Fibroblast of lung (primary cell): ENCODE measurements around the gene PTPRCAP. TPM values are rescaled to one million over a fixed set of nuclear protein-coding genes. Genes with fewer than 3 reads are reported as not detected.
A peak's percentile ranks its signal among the peaks of the same experiment; 100 is the strongest.

Experiments
- DNase-seq, 2 donors: peaks; one replicate each; pipeline versions ENCODE4 v3.0.0 to v3.0.0-alpha.2; 2010; ENCODE audit warnings: low read depth in 2 of 2
- H2AFZ ChIP-seq: 2 replicates; pipeline ENCODE4 v1.5.1; 2012; ENCODE audit warnings: low read length, control low read depth, inconsistent platforms
- H3K27ac ChIP-seq: 2 replicates; pipeline ENCODE4 v1.5.1; 2011; ENCODE audit warnings: low read length, control low read depth; ENCODE audit not compliant: insufficient read depth
- H3K27me3 ChIP-seq: 2 replicates; pipeline ENCODE4 v1.5.1; 2011; ENCODE audit warnings: mild to moderate bottlenecking, low read length; ENCODE audit not compliant: control insufficient read depth, insufficient read depth
- H3K36me3 ChIP-seq: 2 replicates; pipeline ENCODE4 v1.5.1; 2011; ENCODE audit warnings: low read length; ENCODE audit not compliant: control insufficient read depth, insufficient read depth
- H3K4me1 ChIP-seq: 2 replicates; pipeline ENCODE4 v1.5.1; 2011; ENCODE audit warnings: low read length; ENCODE audit not compliant: control insufficient read depth, insufficient read depth; ENCODE audit errors: extremely low read depth
- H3K4me2 ChIP-seq: 2 replicates; pipeline ENCODE4 v1.5.1; 2011; ENCODE audit warnings: low read length, control low read depth; ENCODE audit not compliant: insufficient read depth; ENCODE audit errors: extremely low read depth
- H3K4me3 ChIP-seq, 4 experiments: fragments of 200-600 bp in 1 of 4; sonication (generic) in 1 of 4; replicated peaks in 1 of 4; 2 replicates each; pipeline ENCODE4 v1.5.1; 2011 to 2016; ENCODE audit warnings: low read length in 4 of 4, low read depth in 3 of 4, mild to moderate bottlenecking in 3 of 4, control low read depth in 2 of 4, inconsistent platforms in 1 of 4, mixed read lengths in 1 of 4; ENCODE audit not compliant: insufficient read depth in 1 of 4; ENCODE audit errors: control extremely low read depth in 1 of 4
- H3K79me2 ChIP-seq: 2 replicates; pipeline ENCODE4 v1.5.1; 2012; ENCODE audit warnings: mild to moderate bottlenecking, low read length, inconsistent platforms; ENCODE audit not compliant: control insufficient read depth, insufficient read depth
- H3K9ac ChIP-seq: 2 replicates; pipeline ENCODE4 v1.5.1; 2011; ENCODE audit warnings: mild to moderate bottlenecking, low read length, control low read depth; ENCODE audit not compliant: insufficient read depth
- H3K9me3 ChIP-seq: 2 replicates; pipeline ENCODE4 v1.5.1; 2012; ENCODE audit warnings: low read depth, low read length; ENCODE audit not compliant: control insufficient read depth, insufficient read depth
- H4K20me1 ChIP-seq: 2 replicates; pipeline ENCODE4 v1.5.1; 2011; ENCODE audit warnings: low read length; ENCODE audit not compliant: control insufficient read depth, insufficient read depth; ENCODE audit errors: extremely low read depth
- EZH2 ChIP-seq: IDR thresholded peaks from 2 replicates; pipeline ENCODE4 v1.5.1; 2012; ENCODE audit warnings: low read length, control low read depth, mild to moderate bottlenecking; ENCODE audit errors: missing control alignments
- polyA plus RNA-seq, 2 donors: library from polyadenylated mRNA; depleted of rRNA in 1 of 2; stranded (reverse) in 1 of 2; unstranded in 1 of 2; fragments of >200 nt; gene quantifications; 2 replicates each; pipeline ENCODE4 v1.2.1, GENCODE V29; 2011 to 2012; ENCODE audit warnings: missing spikeins in 1 of 2
- total RNA-seq: library from RNA; depleted of rRNA; stranded (reverse); fragments of >200 nt; gene quantifications from 2 replicates; pipeline ENCODE4 v1.2.1, GENCODE V29; 2014
- TF ChIP-seq, protein P1 (sequence below), 2 donors: IDR thresholded peaks in 1 of 2; conservative IDR thresholded peaks in 1 of 2; 1 replicate in 1 of 2; 2 replicates in 1 of 2; pipeline ENCODE4 v1.5.1; 2011 to 2012; ENCODE audit warnings: low read length in 2 of 2, control low read depth in 1 of 2, inconsistent platforms in 1 of 2, low read depth in 1 of 2, mild to moderate bottlenecking in 1 of 2

PTPRCAP gene
- total and polyA plus RNA-seq, 2 donors (not counting 1 experiment from before 2014, with no cell fraction given) = 0.17 TPM; not detected in 1

DNA sequence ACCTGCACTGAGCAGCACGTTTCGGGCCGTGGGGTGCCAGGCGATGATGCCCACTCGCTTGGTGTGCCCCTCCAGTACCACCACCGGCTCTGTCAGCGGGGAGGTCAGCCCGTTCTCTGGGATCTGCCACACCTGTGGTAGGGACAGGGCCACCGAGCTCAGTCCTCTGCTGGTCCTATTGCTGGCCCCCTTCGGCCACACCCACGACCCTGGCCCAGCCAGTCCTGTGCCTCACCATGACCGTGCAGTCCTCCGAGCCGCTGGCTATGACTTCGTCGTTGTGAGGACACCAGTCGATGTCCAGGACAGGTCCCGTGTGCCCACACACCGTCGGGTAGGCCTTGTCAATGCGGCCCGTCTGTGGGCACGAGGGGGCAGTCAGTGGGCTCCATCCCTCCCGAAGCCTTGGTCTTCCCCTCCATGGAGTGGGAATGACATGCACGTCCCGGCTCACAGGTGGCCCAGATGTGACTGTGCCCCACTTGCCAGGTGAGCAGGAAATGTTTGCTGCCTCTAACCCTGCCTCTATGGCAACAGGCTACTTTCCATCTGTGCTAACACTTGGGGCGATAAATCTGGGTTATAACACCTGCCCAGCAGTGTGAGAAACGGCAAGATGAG lies 4.4 kb upstream of the PTPRCAP start:
- H3K9ac ChIP-seq = peak overlapping the region; percentile 7
- peaks cover 11% of the 10 kb centered on the region for H3K79me2 ChIP-seq
- TF ChIP-seq, protein P1, sequence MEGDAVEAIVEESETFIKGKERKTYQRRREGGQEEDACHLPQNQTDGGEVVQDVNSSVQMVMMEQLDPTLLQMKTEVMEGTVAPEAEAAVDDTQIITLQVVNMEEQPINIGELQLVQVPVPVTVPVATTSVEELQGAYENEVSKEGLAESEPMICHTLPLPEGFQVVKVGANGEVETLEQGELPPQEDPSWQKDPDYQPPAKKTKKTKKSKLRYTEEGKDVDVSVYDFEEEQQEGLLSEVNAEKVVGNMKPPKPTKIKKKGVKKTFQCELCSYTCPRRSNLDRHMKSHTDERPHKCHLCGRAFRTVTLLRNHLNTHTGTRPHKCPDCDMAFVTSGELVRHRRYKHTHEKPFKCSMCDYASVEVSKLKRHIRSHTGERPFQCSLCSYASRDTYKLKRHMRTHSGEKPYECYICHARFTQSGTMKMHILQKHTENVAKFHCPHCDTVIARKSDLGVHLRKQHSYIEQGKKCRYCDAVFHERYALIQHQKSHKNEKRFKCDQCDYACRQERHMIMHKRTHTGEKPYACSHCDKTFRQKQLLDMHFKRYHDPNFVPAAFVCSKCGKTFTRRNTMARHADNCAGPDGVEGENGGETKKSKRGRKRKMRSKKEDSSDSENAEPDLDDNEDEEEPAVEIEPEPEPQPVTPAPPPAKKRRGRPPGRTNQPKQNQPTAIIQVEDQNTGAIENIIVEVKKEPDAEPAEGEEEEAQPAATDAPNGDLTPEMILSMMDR (conservative IDR thresholded peaks at IDR 0.05 in 1 of 2, IDR thresholded peaks at IDR 0.05 in 1 of 2; ENCODE audit: low read depth in 1 of 2, low read length in 2 of 2) = no peak
- TF ChIP-seq EZH2 = no peak
- no peaks in the 10 kb centered on the region for H4K20me1 ChIP-seq
- H3K36me3 ChIP-seq = peaks cover 18% of the 10 kb centered on the region
- H3K4me2 ChIP-seq = peak overlapping the region; percentile 90
- H2AFZ ChIP-seq = no peak overlapping the region
- H3K9me3 ChIP-seq = no peaks in the 10 kb centered on the region
- H3K27ac ChIP-seq = no peak overlapping the region
- DNase-seq = no peak
- no peaks in the 10 kb centered on the region for H3K27me3 ChIP-seq
- peaks cover 3% of the 10 kb centered on the region for H3K4me1 ChIP-seq
- peak overlapping the region in 1 of 4 experiments; percentile 76 for H3K4me3 ChIP-seq

DNA sequence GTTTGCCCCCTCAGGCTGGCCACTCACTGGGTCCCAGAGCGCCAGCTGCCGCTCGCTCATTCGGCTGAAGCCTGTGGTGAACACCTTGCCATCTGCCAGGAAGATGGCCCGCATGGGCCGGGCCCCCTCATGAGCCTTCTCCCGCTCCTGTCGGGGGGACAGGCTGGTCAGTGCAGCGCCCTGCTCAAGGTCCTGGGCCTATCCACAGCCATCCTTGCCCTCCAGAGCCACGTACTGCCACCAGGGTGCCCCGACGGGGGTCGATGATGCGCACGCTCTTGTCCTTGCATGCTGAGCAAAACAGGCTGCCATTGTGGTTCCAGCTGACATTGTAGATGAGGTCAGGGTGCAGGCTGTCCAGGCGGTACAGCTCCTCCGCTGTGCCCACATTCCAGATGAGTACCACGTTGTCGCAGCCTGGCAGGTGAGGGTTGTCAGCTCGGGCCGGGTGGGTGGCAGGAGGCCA lies 3.6 kb upstream of the PTPRCAP start:
- peaks cover 3% of the 10 kb centered on the region for H3K4me1 ChIP-seq
- no peak overlapping the region for H3K27ac ChIP-seq
- H3K4me2 ChIP-seq = no peak overlapping the region
- H2AFZ ChIP-seq = no peak overlapping the region
- H4K20me1 ChIP-seq = no peaks in the 10 kb centered on the region
- H3K9ac ChIP-seq = no peak overlapping the region
- DNase-seq = no peak
- TF ChIP-seq, protein P1 (conservative IDR thresholded peaks at IDR 0.05 in 1 of 2, IDR thresholded peaks at IDR 0.05 in 1 of 2; ENCODE audit: low read depth in 1 of 2, low read length in 2 of 2) = no peak
- no peak for TF ChIP-seq EZH2
- no peak overlapping the region for H3K4me3 ChIP-seq
- H3K36me3 ChIP-seq = peaks cover 19% of the 10 kb centered on the region
- H3K9me3 ChIP-seq = no peaks in the 10 kb centered on the region
- peaks cover 11% of the 10 kb centered on the region for H3K79me2 ChIP-seq
- no peaks in the 10 kb centered on the region for H3K27me3 ChIP-seq

DNA sequence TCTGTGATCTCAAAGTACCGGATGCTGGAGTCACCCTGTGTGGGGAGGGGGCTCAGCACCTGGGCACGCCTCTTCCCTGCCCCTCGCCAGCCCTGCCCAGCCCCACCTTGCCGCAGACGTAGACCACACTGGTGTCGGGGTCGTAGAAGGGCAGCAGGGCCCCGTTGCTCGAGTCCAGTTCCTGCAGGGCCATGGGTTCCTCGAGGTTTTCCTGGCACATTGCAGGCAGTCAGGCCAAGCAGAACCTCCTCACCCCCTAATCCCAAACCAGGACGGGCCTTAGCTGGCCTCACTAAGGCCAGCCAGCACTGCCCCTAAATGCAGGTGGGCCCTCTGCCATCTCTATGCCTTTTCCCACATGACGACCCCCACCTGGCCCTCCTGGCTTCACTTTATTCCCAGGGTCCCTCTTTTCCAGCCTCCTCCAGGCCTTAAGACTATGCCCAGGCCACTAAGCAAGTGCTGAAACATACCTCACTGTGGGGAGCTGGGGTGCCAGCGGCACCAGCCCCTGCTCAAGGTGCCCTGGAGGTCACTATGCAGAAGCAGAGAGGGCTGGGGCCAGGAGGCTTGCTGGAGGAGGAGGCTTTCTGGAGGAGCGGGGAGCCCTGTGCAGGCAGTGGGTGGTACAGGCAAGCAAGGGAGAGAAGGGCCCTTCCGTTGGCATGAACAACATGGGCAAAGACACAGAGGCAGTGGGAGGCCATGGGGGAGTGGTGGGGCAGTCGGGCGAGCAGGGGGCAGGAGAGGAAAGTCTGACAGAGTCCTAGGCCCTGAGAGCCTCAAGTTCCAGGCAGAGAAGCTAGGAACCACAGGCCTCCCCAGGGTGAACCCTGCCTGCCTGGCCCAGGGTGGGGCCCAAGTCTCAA lies 3.0 kb upstream of the PTPRCAP start:
- H3K9ac ChIP-seq = no peak overlapping the region
- TF ChIP-seq, protein P1 (conservative IDR thresholded peaks at IDR 0.05 in 1 of 2, IDR thresholded peaks at IDR 0.05 in 1 of 2; ENCODE audit: low read depth in 1 of 2, low read length in 2 of 2) = no peak
- no peak for TF ChIP-seq EZH2

More for the DNA sequence above, 3.0 kb upstream of the PTPRCAP start:
- DNase-seq = no peak
- H3K4me2 ChIP-seq = no peak overlapping the region
- no peak overlapping the region for H3K27ac ChIP-seq
- H2AFZ ChIP-seq = no peak overlapping the region
- peaks cover 3% of the 10 kb centered on the region for H3K4me1 ChIP-seq
- H3K9me3 ChIP-seq = no peaks in the 10 kb centered on the region
- peaks cover 22% of the 10 kb centered on the region for H3K36me3 ChIP-seq
- no peaks in the 10 kb centered on the region for H3K27me3 ChIP-seq
- H3K79me2 ChIP-seq = peaks cover 11% of the 10 kb centered on the region
- no peaks in the 10 kb centered on the region for H4K20me1 ChIP-seq
- H3K4me3 ChIP-seq = no peak overlapping the region
